ENCODE data around the gene PATE2. TPM values are rescaled to one million over a fixed set of nuclear protein-coding genes. Genes with fewer than 3 reads are reported as not detected.
A peak's percentile ranks its signal among the peaks of the same experiment; 100 is the strongest.

The PATE2 gene
- not detected for total RNA-seq

DNA sequence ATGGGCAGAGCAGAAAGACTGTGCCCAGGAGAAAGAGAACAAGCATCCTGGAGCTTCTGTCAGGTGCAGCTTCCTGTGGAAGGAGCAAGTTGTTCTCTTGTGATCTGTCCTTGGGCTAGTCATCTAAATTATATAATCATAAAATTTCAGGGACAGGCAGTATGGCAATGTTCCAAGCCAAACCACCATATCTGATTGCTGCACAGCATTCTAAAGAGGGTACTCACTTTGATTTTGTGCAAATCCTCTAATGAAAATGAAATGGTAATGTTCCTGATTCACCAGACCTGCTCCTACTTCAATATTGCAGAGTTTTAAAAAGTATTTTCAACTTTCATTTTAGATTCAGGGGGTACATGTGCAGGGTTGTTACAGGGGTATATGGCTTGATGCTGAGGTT lies at the start of gene PATE2:
Gene PATE2 (minus strand): TSS at position 101 of the 400 bp plus-strand sequence. CDS start 55 bp downstream, at position 46.
- no peak for ATAC-seq

DNA sequence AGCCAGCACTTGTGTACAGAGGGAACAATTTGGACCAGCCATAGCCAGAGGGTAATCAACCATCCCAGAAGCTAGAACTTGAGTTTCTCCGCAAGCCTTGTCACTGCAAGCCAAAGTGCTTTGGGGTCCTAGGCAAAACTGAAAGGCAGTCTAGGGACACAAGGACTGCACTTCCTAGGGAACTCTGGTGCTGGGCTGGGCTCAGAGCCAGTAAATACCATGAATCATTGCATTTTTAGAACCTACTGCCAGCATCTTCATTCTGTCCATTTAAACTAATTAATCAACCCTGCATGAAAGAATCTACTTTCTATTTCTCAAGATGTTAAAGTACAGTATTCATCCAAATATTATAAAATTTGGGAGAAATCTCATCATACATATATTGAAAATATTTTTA lies 29.3 kb upstream of the PATE2 start:
- ATAC-seq: no peak

DNA sequence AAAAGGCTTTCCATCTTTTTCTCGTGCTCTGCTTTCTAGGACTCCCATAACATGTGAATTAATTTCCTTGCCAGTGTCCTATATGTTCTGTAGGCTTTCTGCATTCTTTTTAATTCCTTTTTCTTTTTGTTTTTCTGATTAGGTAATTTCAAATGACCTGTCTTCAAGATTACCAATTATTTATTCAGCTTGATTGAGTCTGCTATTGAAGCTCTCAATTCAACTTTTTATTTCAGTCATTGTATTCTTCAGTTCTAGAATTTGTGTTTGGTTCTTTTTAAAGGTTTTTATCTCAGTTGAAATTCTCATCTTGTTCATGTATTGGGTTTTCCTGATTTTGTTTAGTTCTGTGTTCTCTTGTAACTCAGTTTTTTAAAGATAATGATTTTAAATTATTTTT lies 23.8 kb upstream of the PATE2 start:
- no peak for ATAC-seq

DNA sequence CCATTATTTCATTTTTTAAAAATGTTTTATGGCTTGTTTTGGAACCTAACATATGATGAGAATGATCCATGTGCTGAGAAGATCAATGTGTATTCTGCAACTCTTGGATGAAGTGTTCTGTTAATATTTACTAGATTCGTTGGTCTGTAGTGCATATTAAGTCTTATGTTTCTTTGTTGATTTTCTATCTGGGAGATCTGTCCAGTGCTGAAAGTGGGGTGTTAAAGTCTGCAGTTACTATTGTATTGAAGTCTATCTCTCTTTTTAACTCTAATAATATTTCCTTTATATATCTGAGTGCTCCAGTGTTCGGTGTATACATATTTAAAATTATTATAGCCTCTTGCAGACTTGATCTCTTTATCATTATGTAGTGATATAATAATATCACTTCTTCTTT lies 21.2 kb upstream of the PATE2 start:
- ATAC-seq: no peak

DNA sequence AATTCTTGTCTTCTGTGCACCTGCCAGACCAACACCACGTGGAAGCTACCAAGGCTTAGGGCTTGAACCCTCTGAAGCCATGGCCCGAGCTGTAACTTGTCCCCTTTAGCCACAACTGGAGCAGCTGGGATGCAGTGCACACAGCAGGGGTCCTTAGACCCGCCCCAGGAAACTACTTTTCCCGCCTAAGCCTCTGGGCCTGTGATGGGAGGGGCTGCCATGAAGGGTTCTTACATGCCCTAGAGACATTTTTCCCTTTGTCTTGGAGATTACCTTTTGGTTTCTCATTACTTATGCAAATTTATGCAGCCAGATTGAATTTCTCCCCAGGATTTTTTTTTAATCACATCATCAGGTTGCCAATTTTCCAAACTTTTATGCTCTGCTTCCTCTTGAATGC lies 19.0 kb upstream of the PATE2 start:
- no peak for ATAC-seq

DNA sequence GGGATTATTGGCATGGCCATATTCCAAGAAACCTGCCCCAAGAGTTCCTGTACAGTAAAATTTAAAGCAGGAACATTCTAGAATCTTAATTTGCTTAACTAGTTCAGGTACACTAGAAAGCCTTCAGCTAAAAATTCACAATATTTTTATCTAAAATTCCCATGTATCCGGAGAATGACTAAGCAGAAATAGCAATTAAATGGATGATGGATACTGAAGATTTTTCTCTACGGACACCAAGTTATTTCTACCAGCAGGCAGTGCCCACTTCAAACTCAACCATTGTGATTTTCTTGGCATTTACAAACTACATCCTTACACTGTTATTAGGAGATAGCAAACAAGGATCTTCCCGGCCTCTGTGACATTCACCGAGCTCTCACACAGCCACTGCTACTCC lies 12.2 kb upstream of the PATE2 start:
- ATAC-seq: no peak

DNA sequence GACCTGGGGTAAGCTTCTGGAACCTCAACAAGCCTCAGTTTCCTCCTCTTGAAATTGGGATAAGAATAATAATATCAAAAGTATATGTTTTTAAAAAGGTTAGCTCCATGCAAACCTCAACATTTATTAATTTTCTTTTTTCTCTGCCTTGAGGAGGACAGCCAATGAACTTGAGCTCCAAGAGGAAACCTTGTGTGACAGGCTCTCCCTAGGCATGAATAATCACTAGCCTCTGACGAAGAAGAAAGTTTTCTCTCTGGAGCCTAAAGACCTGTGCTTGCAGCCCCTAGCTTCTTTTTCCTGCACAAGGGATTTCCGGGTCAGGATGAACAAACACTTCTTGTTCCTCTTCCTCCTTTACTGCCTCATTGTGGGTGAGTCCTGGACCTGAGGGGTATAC lies 9.2 kb upstream of the PATE2 start, which contains the start of gene PATE3:
Gene PATE3 (plus strand): TSS at position 301 of the 400 bp plus-strand sequence. CDS start 25 bp downstream, at position 326.
- ATAC-seq: no peak

DNA sequence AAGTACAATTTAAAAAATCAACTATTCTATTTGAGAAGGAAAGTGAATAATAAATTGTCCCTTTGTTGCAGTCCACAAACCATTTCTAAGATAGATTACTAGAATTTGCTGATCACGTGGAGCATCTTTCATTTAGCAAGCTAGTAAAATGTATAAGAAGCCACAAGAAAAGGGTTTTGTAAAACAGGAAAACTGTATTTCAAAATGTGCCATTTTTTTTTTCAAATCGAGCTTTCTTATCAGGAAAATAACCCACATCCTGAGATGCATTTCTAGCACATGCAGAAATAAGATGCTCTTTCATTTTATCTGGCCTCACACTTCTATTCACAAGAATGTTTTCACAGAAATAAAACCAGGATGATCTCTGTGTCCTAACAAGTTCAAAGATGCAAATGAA lies 6.0 kb upstream of the PATE2 start:
- no peak for ATAC-seq

DNA sequence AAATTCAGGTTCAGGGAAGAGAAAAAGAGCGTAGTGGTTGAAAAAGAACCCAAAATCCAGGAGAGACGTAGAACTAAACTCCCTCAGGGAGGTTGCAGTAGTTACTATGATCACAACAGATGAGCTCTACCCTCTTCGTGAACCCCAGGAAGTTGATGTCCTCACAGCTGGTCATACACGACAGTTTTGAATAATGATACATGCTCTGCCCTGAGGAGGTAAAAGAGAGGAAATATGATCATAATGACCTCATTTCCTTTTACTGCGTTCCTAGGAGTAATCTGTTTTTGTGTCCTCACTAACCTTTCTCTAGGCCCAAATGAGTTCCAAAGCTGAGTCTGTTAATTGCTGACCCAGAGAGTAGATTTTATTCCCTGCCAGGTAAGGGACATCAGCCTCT lies 1.3 kb downstream of the PATE2 start:
- ATAC-seq: no peak

DNA sequence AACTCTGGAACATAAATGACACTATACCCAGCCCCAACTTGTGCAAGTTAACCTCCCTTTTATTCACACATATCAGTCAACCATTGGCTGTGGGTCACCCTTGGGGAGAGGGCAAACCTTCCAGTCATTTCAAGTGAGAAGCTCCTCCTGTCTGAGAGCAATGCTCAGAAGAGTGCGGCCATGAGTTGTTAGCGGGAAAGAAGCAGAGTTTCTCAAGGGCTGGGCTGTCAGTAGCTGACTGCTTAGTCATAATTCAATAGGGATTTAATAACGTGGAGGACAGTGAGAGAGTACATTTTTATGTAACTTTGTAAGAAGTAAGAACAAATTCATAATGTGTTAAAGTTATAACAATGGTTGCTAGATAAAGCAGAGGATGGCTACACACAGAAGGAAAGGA lies 5.1 kb downstream of the PATE2 start:
- no peak for ATAC-seq

DNA sequence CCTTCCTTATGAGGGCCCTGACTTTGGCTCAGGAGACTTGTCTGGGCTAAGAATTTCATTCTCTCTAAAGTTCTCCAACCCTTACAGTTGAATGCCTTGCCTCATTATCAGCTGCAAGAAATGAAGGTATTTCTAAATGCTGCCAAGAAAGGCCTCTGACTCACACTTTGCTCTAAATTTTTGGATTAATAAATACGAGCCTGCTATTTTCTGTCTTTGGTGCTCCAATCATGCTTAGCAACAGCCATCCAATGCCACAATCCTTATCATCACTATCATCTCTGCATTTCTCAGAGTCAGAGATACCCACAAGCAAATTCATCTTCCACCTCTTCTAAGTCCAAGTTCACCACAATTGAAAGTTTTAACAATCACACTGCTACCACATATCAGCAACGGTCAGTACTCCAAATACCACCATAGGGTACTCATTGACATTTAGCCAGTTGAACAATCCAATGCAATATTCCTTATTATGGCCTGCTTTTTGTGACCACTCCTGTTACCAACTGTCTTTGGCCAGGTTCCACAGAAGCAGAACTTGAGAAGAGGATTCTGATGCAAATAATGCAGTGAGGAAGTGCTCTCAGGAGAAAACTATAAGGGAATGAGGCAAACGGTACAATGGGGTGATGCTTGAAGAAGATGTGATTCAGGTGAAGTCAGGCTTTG lies 5.7 kb downstream of the PATE2 start:
- no peak for ATAC-seq

DNA sequence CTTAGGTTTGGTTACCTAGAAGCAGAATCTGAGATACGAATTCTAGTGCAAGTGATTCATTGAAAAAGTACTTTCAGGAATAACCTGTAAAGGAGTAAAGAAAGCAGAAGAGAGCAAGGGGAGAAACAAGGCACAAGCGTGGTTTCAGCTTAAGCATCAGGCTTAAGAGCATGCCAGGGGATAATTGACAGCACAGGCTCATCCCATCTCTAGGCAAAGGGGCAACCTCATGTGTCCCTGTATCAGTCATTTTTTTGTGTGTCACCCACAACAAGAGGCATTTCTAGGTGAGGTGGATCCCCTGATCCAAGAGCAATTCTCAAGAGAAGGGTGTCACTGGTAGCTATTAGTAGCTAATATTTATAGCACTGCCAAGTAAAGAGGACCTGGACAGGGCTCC lies 8.0 kb downstream of the PATE2 start:
- no peak for ATAC-seq

DNA sequence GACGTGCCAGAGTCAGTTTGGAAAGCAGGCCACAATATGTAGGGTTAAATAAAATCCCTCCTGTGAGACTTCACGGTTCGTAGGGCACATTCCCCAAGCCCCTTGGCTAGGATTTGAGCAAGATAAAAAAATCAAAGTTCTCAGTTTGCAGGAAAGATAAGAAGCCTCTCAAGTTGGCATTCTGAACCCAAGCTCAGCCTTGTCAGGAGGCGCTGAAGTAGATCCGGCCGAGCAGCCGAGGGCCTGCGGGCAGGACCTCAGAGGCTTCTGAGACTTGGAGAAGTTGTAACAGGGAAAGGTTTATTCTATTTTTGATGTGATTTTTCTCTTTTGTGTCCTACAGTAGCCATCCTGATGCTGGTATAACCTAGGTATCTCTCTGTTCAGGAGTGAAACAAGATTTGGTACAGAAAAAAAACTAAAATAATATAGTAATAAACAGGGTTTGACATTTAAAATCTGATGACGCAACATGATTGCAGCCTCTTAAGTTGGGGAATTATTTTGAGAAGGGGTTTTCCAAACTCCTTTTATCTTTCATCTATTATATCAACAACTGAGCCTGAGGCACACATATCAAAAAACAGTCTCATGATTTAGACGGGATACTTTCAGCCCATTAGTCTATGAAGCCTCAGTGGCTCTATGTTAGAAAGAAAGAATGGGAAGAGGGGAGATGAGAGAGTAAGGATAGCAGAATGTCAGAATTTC lies 10.1 kb downstream of the PATE2 start:
- no peak for ATAC-seq

DNA sequence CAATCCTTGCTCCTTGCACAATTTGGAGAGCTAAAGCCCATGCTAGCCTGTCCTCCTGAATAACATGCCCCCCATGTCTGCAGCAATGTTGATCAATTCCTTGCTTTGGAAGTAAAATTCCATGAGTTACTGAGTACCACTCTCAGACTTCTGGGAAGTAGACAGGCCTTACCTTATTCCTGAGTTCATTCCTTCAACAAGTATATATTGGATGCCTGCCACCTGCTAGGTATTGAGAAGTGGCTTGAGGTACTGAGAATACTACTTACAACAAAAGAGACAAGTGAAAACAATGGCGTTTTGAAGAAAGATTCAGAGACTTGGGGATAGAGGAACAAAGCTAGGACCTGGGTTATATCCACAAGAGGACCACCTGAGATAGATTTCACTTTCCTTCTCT lies 12.4 kb downstream of the PATE2 start:
- no peak for ATAC-seq

DNA sequence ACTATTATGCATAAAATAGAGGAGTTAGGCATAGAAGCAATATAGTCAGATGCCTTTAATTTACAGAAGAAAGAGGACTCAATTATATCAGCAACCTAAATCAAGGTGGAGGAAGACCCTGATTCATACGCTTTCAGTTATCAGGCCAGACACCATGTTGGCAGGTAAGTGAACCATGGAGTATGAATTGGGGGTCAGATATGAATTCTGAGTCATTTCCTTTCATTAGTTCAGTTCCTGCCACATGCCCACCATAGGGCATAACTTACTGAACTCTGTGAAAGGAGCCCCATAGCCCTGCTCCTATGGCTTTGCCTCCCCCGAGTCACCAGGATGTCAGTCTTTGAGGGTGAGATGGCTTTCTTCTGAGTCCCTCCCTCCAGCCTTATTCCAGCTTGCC lies 15.1 kb downstream of the PATE2 start:
- no peak for ATAC-seq

DNA sequence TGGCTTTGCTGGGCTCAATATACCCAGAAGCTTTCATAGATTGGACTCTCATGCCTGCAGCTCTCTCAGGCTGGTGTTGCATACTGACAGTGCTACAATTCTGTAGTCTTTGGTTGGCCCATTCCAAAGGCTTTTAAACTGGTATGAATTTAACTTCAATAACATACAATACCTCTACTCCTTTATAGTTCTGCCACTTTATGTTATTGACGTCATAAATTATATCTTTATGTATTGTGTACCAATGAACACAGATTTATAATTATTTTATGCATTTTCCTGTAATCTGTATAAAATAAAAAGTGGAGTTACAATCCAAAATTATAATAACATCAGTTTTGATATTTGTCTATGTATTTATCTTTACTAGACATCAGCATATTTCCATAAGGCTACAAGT lies 16.2 kb downstream of the PATE2 start:
- ATAC-seq: no peak

DNA sequence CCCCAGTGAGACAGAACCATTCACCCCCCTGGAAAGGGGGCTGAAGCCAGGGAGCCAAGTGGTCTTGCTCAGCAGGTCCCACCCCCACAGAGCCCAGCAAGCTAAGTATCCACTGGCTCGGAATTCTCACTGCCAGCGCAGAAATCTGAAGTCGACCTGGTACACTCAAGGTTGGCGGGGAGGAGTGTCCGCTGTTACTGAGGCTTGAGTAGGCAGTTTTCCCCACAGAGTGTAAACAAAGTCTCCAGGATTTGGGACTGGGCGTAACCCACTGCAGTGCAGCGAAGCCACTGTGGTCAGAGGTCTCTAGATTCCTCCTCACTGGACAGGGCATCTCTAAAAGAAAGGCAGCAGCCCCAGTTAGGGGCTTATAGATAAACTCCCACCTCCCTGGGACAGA lies 22.6 kb downstream of the PATE2 start:
- no peak for ATAC-seq

DNA sequence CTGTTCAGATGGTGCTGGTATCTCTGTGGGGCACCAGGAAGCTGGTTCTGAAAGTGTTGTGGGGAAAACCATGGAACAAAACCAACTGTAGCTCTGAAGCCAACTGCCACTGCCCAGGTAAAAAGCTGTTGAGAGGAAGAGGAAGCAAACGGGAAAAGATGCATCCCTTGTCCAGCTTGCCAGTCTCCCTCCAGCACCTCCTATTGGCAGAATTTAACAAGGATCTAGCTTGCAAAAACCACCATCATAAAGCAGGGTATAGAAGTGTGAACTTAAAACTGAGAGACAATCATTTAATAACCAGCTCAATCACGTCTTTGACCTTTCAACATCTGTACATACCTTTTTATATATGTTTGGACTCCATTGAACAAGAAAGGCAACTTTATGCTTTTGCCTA lies 28.0 kb downstream of the PATE2 start:
- no peak for ATAC-seq

DNA sequence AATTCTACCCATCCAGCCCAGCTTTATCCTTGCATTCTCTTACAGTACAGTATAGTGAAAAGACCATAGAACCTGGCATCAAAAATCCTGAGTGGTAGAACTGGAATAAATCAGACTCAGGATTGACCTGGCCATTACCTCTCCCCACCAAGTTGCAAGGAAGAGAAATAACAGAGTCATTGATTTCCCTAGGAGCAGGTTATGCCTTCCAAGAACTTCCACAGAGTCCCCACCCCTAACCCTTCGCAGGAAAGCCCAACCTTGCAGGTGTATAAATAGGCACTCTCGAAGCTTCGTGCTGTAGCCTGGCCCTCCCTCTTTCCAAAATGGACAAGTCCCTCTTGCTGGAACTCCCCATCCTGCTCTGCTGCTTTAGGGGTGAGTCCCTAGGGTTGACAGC lies 32.6 kb downstream of the PATE2 start, which contains the start of gene PATE1:
Gene PATE1 (plus strand): TSS at position 301 of the 400 bp plus-strand sequence. CDS start 26 bp downstream, at position 327.
- no peak for ATAC-seq

DNA sequence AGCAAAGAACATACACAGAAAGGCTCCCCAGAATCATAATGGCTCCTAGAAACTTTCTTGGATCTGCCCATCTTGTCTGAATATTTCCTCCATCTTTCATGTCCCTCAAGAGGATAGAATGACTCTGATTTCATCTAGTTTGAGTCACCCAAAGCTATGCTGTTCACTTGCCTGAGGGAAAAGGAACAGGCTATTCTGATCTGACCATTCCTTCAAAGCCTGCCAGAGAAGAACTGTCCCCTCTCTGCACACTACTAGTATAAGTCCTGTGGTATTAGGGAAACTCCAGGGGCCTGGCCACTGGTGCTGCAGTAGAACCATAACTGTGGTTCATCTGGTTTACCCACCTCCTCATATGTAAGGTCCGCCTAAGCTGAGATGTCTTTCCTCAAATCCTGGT lies 34.9 kb downstream of the PATE2 start:
- no peak for ATAC-seq

DNA sequence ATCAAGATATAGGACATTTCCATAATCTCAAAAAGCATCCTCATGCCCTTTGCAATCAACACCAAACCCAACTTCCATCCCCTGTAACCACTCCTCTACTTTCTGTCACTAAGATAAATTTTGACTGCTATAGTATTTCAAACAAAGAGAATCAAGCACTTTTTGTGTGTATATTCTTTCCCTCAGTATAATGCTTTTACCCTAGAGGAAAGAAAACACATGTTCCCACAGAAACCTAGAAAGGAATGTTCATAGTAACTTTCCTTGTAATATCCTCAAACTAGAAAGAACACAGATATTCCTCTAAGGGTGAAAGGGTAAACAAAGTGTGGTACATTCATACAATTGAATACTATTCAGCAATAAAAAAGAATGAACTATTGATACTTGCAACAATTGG lies 38.0 kb downstream of the PATE2 start:
- ATAC-seq: no peak

DNA sequence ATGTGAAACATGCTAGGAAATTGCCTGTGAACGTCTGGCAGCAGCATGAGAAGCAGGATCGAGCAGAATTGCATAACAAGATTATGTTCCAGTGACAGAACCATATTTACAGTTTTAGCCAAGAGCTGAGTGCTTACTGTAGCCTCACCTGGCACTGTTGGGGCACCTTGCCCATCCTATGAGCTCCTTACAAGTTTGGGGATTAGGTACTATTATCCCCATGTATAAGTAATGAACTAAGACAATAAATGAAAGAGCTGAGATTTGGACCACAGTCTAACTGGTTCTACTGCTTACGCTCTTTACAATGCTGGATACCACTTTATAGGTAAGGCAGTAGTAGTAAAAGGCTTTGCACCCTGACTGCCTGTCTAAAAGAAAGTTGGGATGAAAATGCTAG lies 49.7 kb downstream of the PATE2 start:
- ATAC-seq: peak; percentile 98
